ENCODE measurements around the gene GTPBP3.

DNA sequence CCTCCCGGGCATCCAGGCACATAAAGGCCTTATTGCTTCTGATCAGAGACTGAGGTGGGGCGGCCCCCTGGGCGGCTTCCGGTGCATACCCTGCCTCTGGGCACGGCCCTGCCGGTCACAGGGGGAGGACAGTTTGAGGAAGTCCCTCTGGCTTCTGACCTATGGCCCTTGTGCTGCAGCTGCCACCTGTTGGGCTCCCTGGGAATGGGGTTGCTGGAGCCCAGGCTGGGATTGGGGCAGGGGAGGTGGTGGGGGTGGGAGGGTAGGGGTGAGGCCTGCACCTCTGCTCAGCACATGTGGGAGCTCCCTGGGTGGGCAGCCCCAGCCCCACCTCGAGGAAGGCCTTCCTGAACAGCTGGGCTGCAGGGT is 13.4 kb upstream of the GTPBP3 start:
- no peak for TF ChIP-seq ZC3H4 (CRISPR knock-in tag; IDR thresholded peaks at IDR 0.05; ENCODE audit: borderline replicate concordance)
- TF ChIP-seq, protein P1, sequence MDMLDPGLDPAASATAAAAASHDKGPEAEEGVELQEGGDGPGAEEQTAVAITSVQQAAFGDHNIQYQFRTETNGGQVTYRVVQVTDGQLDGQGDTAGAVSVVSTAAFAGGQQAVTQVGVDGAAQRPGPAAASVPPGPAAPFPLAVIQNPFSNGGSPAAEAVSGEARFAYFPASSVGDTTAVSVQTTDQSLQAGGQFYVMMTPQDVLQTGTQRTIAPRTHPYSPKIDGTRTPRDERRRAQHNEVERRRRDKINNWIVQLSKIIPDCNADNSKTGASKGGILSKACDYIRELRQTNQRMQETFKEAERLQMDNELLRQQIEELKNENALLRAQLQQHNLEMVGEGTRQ (IDR thresholded peaks at IDR 0.05; ENCODE audit: low read depth, low read length) = no peak
- TF ChIP-seq, protein P1 (CRISPR knock-in tag; IDR thresholded peaks at IDR 0.05; ENCODE audit: borderline replicate concordance) = no peak
- TF ChIP-seq POLR2AphosphoS5 (IDR thresholded peaks at IDR 0.05; ENCODE audit: low read depth, low read length) = no peak
- TF ChIP-seq, protein P2, sequence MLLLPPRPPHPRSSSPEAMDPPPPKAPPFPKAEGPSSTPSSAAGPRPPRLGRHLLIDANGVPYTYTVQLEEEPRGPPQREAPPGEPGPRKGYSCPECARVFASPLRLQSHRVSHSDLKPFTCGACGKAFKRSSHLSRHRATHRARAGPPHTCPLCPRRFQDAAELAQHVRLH (CRISPR knock-in tag; IDR thresholded peaks at IDR 0.05; ENCODE audit: borderline replicate concordance, low read depth) = no peak
- no peak for TF ChIP-seq CEBPB (IDR thresholded peaks at IDR 0.05; ENCODE audit: borderline replicate concordance, low read depth, low read length)
- TF ChIP-seq, protein P3, sequence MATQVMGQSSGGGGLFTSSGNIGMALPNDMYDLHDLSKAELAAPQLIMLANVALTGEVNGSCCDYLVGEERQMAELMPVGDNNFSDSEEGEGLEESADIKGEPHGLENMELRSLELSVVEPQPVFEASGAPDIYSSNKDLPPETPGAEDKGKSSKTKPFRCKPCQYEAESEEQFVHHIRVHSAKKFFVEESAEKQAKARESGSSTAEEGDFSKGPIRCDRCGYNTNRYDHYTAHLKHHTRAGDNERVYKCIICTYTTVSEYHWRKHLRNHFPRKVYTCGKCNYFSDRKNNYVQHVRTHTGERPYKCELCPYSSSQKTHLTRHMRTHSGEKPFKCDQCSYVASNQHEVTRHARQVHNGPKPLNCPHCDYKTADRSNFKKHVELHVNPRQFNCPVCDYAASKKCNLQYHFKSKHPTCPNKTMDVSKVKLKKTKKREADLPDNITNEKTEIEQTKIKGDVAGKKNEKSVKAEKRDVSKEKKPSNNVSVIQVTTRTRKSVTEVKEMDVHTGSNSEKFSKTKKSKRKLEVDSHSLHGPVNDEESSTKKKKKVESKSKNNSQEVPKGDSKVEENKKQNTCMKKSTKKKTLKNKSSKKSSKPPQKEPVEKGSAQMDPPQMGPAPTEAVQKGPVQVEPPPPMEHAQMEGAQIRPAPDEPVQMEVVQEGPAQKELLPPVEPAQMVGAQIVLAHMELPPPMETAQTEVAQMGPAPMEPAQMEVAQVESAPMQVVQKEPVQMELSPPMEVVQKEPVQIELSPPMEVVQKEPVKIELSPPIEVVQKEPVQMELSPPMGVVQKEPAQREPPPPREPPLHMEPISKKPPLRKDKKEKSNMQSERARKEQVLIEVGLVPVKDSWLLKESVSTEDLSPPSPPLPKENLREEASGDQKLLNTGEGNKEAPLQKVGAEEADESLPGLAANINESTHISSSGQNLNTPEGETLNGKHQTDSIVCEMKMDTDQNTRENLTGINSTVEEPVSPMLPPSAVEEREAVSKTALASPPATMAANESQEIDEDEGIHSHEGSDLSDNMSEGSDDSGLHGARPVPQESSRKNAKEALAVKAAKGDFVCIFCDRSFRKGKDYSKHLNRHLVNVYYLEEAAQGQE (IDR thresholded peaks at IDR 0.05; ENCODE audit: borderline replicate concordance in 1 of 2, low read depth in 1 of 2, low read length in 2 of 2) = no peak
